H1 (cell line): Measurements from ENCODE around the gene KRT83. TPM values are rescaled to one million over a fixed set of nuclear protein-coding genes. Genes with fewer than 3 reads are reported as not detected.

ENCODE experiments used
- CTCF ChIA-PET: fragments of 300-600 bp; sonication (Branson Sonifier 250); formaldehyde crosslinking; loops from one replicate; lab custom pipeline; 2021; ENCODE audit not compliant: partially characterized antibody; lab: Charles Lee
- POLR2A ChIA-PET: fragments of 300-600 bp; sonication (Branson Sonifier 250); formaldehyde crosslinking; loops from one replicate; lab custom pipeline; 2021; ENCODE audit warnings: inconsistent platforms; ENCODE audit not compliant: partially characterized antibody; lab: Charles Lee
- DNase-seq, 2 experiments: peaks; one replicate each; pipeline versions ENCODE4 v3.0.0 to v3.0.0-alpha.2; 2010 to 2022; ENCODE audit warnings: low spot score in 2 of 2, low read depth in 1 of 2, mixed read lengths in 1 of 2
- FAIRE-seq: peaks from 2 replicates; lab custom pipeline; 2011; peaks lifted over from hg19 to GRCh38; lab: Jason Lieb, UNC
- H2AFZ ChIP-seq: 2 replicates; pipeline ENCODE4 v1.8.1; 2012; ENCODE audit warnings: low read length, inconsistent platforms
- H2AK5ac ChIP-seq: 2 replicates; pipeline ENCODE4 v1.6.1; 2013; ENCODE audit warnings: low read depth, low read length
- H2BK120ac ChIP-seq: replicated peaks from 2 replicates; pipeline ENCODE3; 2013; ENCODE audit warnings: low read depth, low read length, inconsistent platforms
- H2BK12ac ChIP-seq: 2 replicates; pipeline ENCODE4 v1.6.1; 2013; ENCODE audit warnings: low read depth, low read length
- H2BK15ac ChIP-seq: 2 replicates; pipeline ENCODE4 v1.6.1; 2013; ENCODE audit warnings: low read length
- H2BK20ac ChIP-seq: 2 replicates; pipeline ENCODE4 v1.6.1; 2013; ENCODE audit warnings: low read length
- H2BK5ac ChIP-seq: 2 replicates; pipeline ENCODE4 v1.6.1; 2013; ENCODE audit warnings: low read depth, low read length
- H3K14ac ChIP-seq: 2 replicates; pipeline ENCODE4 v1.6.1; 2013; ENCODE audit warnings: inconsistent platforms; ENCODE audit not compliant: insufficient read length
- H3K18ac ChIP-seq: 2 replicates; pipeline ENCODE4 v1.6.1; 2013; ENCODE audit warnings: low read length; ENCODE audit errors: extremely low read depth
- H3K23ac ChIP-seq: 2 replicates; pipeline ENCODE4 v1.6.1; 2013; ENCODE audit warnings: inconsistent platforms; ENCODE audit not compliant: insufficient read length
- H3K23me2 ChIP-seq: 2 replicates; pipeline ENCODE4 v1.6.1; 2013; ENCODE audit warnings: low read depth, low read length
- H3K27ac ChIP-seq: 2 replicates; pipeline ENCODE4 v1.6.1; 2011; ENCODE audit warnings: low read depth, low read length, inconsistent platforms
- H3K27me3 ChIP-seq, 4 experiments: replicated peaks in 1 of 4; 1 replicate in 1 of 4; 2 replicates in 3 of 4; pipeline versions ENCODE4 v1.6.1 to v1.8.1; 2011 to 2013; ENCODE audit warnings: low read length in 3 of 4, mild to moderate bottlenecking in 3 of 4, inconsistent platforms in 2 of 4, mixed read lengths in 2 of 4, moderate library complexity in 1 of 4; ENCODE audit not compliant: control insufficient read depth in 3 of 4, insufficient read depth in 3 of 4; ENCODE audit errors: extremely low read depth in 1 of 4
- H3K36me3 ChIP-seq, 4 experiments: 2 replicates each; pipeline versions ENCODE4 v1.6.1 to v1.8.1; 2011 to 2013; ENCODE audit warnings: mild to moderate bottlenecking in 4 of 4, low read length in 3 of 4, moderate library complexity in 2 of 4, control low read depth in 1 of 4, inconsistent platforms in 1 of 4; ENCODE audit not compliant: insufficient read depth in 4 of 4, control insufficient read depth in 2 of 4
- H3K4ac ChIP-seq: replicated peaks from 2 replicates; pipeline ENCODE3; 2013; ENCODE audit warnings: low read length, low read depth, mixed read lengths, inconsistent platforms; ENCODE audit not compliant: insufficient read length
- H3K4me1 ChIP-seq, 4 experiments: replicated peaks in 1 of 4; 1 replicate in 1 of 4; 2 replicates in 3 of 4; pipeline versions ENCODE4 v1.6.1 to v1.8.1; 2011 to 2013; ENCODE audit warnings: low read length in 3 of 4, inconsistent platforms in 2 of 4, mixed read lengths in 1 of 4; ENCODE audit not compliant: insufficient read depth in 4 of 4, control insufficient read depth in 3 of 4
- H3K4me2 ChIP-seq, 2 experiments: 2 replicates each; pipeline versions ENCODE4 v1.6.1 to v1.8.1; 2011 to 2013; ENCODE audit warnings: low read depth in 2 of 2, low read length in 2 of 2, control low read depth in 1 of 2, inconsistent platforms in 1 of 2, mild to moderate bottlenecking in 1 of 2; ENCODE audit not compliant: insufficient read depth in 1 of 2
- H3K4me3 ChIP-seq, 4 experiments: fragments of 200-600, 300-600 bp in 1 of 4; sonication (generic), shearing (Covaris generic), sonication (Bioruptor Twin) in 1 of 4; 2 replicates each; pipeline versions ENCODE4 v1.5.1 to v1.8.1; 2011 to 2016; ENCODE audit warnings: low read length in 4 of 4, low read depth in 3 of 4, control low read depth in 2 of 4, inconsistent platforms in 2 of 4, mild to moderate bottlenecking in 2 of 4, mixed read lengths in 1 of 4, moderate library complexity in 1 of 4; ENCODE audit not compliant: insufficient read depth in 2 of 4; ENCODE audit errors: extremely low read depth in 1 of 4
- H3K56ac ChIP-seq: replicated peaks from 2 replicates; pipeline ENCODE3; 2013; ENCODE audit warnings: low read depth, mild to moderate bottlenecking, mixed read lengths, low read length, inconsistent platforms; ENCODE audit not compliant: insufficient read length
- H3K79me1 ChIP-seq: 2 replicates; pipeline ENCODE4 v1.6.1; 2013; ENCODE audit warnings: low read depth, low read length, control low read depth
- H3K79me2 ChIP-seq, 2 experiments: 2 replicates each; pipeline versions ENCODE4 v1.6.1 to v1.8.1; 2012 to 2013; ENCODE audit warnings: low read length in 2 of 2, mild to moderate bottlenecking in 2 of 2, inconsistent platforms in 1 of 2; ENCODE audit not compliant: insufficient read depth in 2 of 2, control insufficient read depth in 1 of 2
- H3K9ac ChIP-seq, 4 experiments: replicated peaks in 1 of 4; 1 replicate in 1 of 4; 2 replicates in 3 of 4; pipeline versions ENCODE4 v1.6.1 to v1.8.1; 2011 to 2013; ENCODE audit warnings: low read depth in 3 of 4, low read length in 3 of 4, control low read depth in 2 of 4, mild to moderate bottlenecking in 2 of 4, moderate library complexity in 2 of 4, inconsistent platforms in 1 of 4; ENCODE audit errors: extremely low read depth in 1 of 4
- H3K9me3 ChIP-seq, 2 experiments: 2 replicates each; pipeline versions ENCODE4 v1.6.1 to v1.8.1; 2012 to 2013; ENCODE audit warnings: mild to moderate bottlenecking in 2 of 2, moderate library complexity in 2 of 2, control low read depth in 1 of 2, inconsistent platforms in 1 of 2, low read depth in 1 of 2, low read length in 1 of 2, mixed read lengths in 1 of 2; ENCODE audit not compliant: insufficient read depth in 2 of 2
- H4K20me1 ChIP-seq, 2 experiments: replicated peaks in 1 of 2; 2 replicates each; pipeline versions ENCODE3 to v1.8.1; 2011 to 2013; ENCODE audit warnings: inconsistent platforms in 2 of 2, low read length in 2 of 2, mild to moderate bottlenecking in 1 of 2; ENCODE audit not compliant: insufficient read depth in 2 of 2, control insufficient read depth in 1 of 2
- H4K5ac ChIP-seq: 2 replicates; pipeline ENCODE4 v1.6.1; 2013; ENCODE audit warnings: low read length, low read depth, mixed read lengths, inconsistent platforms; ENCODE audit not compliant: insufficient read length
- H4K8ac ChIP-seq: 2 replicates; pipeline ENCODE4 v1.8.0; 2013; ENCODE audit warnings: mild to moderate bottlenecking, moderate library complexity, low read length, inconsistent platforms; ENCODE audit not compliant: insufficient read depth; ENCODE audit errors: extremely low read depth
- H4K91ac ChIP-seq: replicated peaks from 2 replicates; pipeline ENCODE3; 2013; ENCODE audit warnings: low read length, mixed read lengths, inconsistent platforms; ENCODE audit not compliant: insufficient read length
- EP300 ChIP-seq, 2 experiments: IDR thresholded peaks; 1 replicate in 1 of 2; 2 replicates in 1 of 2; pipeline ENCODE4 v1.6.1; 2011 to 2012; ENCODE audit warnings: low read depth in 2 of 2, low read length in 2 of 2, mild to moderate bottlenecking in 2 of 2, borderline replicate concordance in 1 of 2, inconsistent platforms in 1 of 2, moderate library complexity in 1 of 2
- MAX ChIP-seq: IDR thresholded peaks from 2 replicates; pipeline ENCODE4 v1.6.1; 2012; ENCODE audit warnings: inconsistent platforms
- WGBS, 2 experiments: shearing (Covaris generic) in 1 of 2; methylation state at CpG; one replicate each; pipeline versions ENCODE4 v1.1.6 to v1.1.7; 2013 to 2015; ENCODE audit warnings: low lambda C conversion rate in 2 of 2, mixed read lengths in 2 of 2, inconsistent platforms in 1 of 2, low coverage in 1 of 2, missing lambda C conversion rate in 1 of 2; ENCODE audit not compliant: insufficient replicate concordance in 2 of 2, insufficient coverage in 1 of 2, insufficient read length in 1 of 2; ENCODE audit errors: extremely low coverage in 1 of 2, missing lambda C conversion rate in 1 of 2; 5-methylcytosine and 5-hydroxymethylcytosine counted together
- polyA plus RNA-seq, 7 experiments: library from polyadenylated mRNA; depleted of rRNA in 3 of 7; stranded (reverse) in 5 of 7; unstranded in 2 of 7; fragments of >200 nt in 5 of 7; fragments of 200-250 nt in 2 of 7; gene quantifications; 1 replicate in 5 of 7; 2 replicates in 1 of 7; 4 replicates in 1 of 7; pipeline versions ENCODE4 v1.2.1 to v1.2.3, GENCODE V29; 2011 to 2013; ENCODE audit warnings: missing spikeins in 2 of 7, mixed read lengths in 2 of 7
- total RNA-seq: library from RNA; stranded (reverse); fragmentation: NEBNext Ultra II Directional; extraction: Animal tissue kit (Norgen Biotek cat#: 25700); gene quantifications from 2 replicates; pipeline ENCODE4 v1.2.1, GENCODE V29; 2021

Gene KRT83
- total and polyA plus RNA-seq, 2 of the 8 experiments (the other 6 are each of a cell fraction or from before 2014, with no cell fraction given): not detected

GRCh38 chr12:52343550-52343949 is 22.4 kb upstream of the KRT83 start:
- CTCF ChIA-PET: interaction anchor here (0.7 to 10.9 kb wide), 10 partner anchors 15 to 537 kb away, joined by 3 to 126 read pairs (median 5); no protein-coding TSS in a partner anchor
- POLR2A ChIA-PET: no interaction called here
- no peak for FAIRE-seq
- no peak for TF ChIP-seq MAX
- no peak for TF ChIP-seq EP300 (IDR thresholded peaks at IDR 0.05; ENCODE audit: borderline replicate concordance in 1 of 2, low read depth in 2 of 2, low read length in 2 of 2)

More at GRCh38 chr12:52343550-52343949, 22.4 kb upstream of the KRT83 start:
- Histone ChIP-seq H3K4me2 (no peak overlapping the region), H2AK5ac (no peak overlapping the region), H3K56ac (no peak overlapping the region), H3K23ac (no peak overlapping the region), H3K27ac (no peak overlapping the region), H3K9ac (no peak overlapping the region), H4K20me1 (no peaks in the 10 kb centered on the region), H2BK15ac (no peak overlapping the region), H3K18ac (no peak overlapping the region), H3K23me2 (no peaks in the 10 kb centered on the region), H3K9me3 (no peaks in the 10 kb centered on the region), H3K36me3 (no peaks in the 10 kb centered on the region), H4K91ac (no peak overlapping the region), H3K27me3 (no peaks in the 10 kb centered on the region), H2BK20ac (no peak overlapping the region), H4K5ac (no peak overlapping the region), H2BK120ac (no peak overlapping the region), H3K79me1 (no peaks in the 10 kb centered on the region), H2AFZ (no peak overlapping the region), H3K4ac (no peak overlapping the region), H3K14ac (no peak overlapping the region), H2BK5ac (no peak overlapping the region), H3K79me2 (no peaks in the 10 kb centered on the region), H3K4me1 (no peaks in the 10 kb centered on the region), H2BK12ac (no peak overlapping the region), H3K4me3 (no peak overlapping the region), H4K8ac (no peak overlapping the region)
- no peak for DNase-seq
- WGBS, 2 experiments: 65% methylated on average over 2 of the region's 2 CpGs; no CpG with 5 or more reads in 1 of the 2 experiments
